Retinal pigment epithelial cell (primary cell): ENCODE data around the gene NFYA.

Experiments
- DNase-seq: peaks from one replicate; pipeline ENCODE4 v3.0.0-alpha.2; 2010; ENCODE audit warnings: low read depth
- H3K4me3 ChIP-seq: 2 replicates; pipeline ENCODE4 v1.5.1; 2011; ENCODE audit warnings: mild to moderate bottlenecking, low read length, control low read depth, moderate library complexity
- CTCF ChIP-seq: conservative IDR thresholded peaks from 2 replicates; pipeline ENCODE4 v1.5.1; 2011; ENCODE audit warnings: low read depth, low read length, control low read depth, inconsistent platforms

Gene NFYA

GRCh38 chr6:41046084-41046483, 26.7 kb upstream of the NFYA start:
- no peak overlapping the region for H3K4me3 ChIP-seq
- TF ChIP-seq CTCF = no peak
- DNase-seq = no peak

- H3K4me3 ChIP-seq = no peak overlapping the region
- no peak for TF ChIP-seq CTCF
- no peak for DNase-seq
Observed at GRCh38 chr6:41047306-41047705, 25.5 kb upstream of the NFYA start.

GRCh38 chr6:41047745-41048732, 24.7 kb upstream of the NFYA start:
- DNase-seq = no peak
- no peak for TF ChIP-seq CTCF
- no peak overlapping the region for H3K4me3 ChIP-seq

GRCh38 chr6:41049521-41049920, 23.3 kb upstream of the NFYA start:
- TF ChIP-seq CTCF = no peak
- DNase-seq = no peak

GRCh38 chr6:41049955-41050354, 22.8 kb upstream of the NFYA start:
- DNase-seq = no peak
- H3K4me3 ChIP-seq = no peak overlapping the region
- TF ChIP-seq CTCF = no peak

More at GRCh38 chr6:41049521-41049920, 23.3 kb upstream of the NFYA start:
- no peak overlapping the region for H3K4me3 ChIP-seq

GRCh38 chr6:41050536-41050935, 22.2 kb upstream of the NFYA start:
- no peak overlapping the region for H3K4me3 ChIP-seq
- DNase-seq = no peak
- TF ChIP-seq CTCF = no peak

- DNase-seq = no peak
- H3K4me3 ChIP-seq = no peak overlapping the region
- TF ChIP-seq CTCF = no peak
Observed at GRCh38 chr6:41051873-41052272, 20.9 kb upstream of the NFYA start.
